ENCODE data around the gene PRR29.
"Not testable (repeated sequence)": the region's sequence is repeated elsewhere in the genome, so short reads cannot be mapped to it uniquely, and the experiment has no call there.

The PRR29 gene

DNA sequence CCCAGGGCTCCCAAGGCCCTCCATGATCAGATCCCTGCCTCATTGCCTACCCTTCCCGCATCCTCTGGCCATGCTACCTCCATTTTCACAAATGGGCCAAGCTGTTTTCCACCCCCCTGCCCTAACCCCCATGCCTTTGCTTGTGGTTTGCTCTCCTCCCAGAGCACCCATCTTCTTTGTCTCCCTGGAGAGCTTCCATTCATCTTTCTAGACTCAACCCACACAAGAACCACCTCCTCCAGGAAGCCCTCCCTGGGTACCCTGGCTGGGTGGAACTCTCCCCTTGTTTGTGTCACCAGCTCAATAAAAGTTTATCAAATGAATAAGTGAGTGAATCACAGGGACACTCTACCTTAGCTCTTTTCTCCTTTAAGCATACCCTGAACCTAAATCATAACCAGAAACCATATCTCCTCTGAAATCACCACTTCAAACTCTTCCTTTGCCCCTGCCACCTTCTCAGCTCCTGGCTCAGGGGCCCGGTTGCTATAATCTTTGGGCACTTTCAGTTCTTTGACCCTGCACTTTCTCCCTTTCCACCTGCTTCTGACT is 22.5 kb upstream of the PRR29 start:
- DNase-seq, result no peak

DNA sequence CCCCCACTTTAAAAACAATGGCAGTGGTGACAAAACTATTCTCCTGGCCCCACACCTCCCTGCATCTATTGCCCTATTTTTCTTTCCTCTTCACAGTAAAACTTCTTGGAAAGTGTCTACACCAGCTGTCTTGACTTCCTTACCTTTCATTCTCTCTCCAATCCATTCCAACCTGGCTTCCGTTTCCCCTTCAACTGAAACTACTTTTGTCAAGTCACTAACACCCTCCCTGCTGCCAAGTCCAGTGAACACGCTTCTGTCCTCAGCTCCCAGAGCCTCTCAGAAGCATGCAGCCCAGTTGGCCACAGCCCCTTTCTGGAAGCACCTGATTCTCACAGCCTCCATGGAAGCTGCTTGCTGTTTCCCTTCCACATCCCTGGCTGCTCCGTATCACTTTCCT is 21.4 kb upstream of the PRR29 start:
- no peak for DNase-seq

DNA sequence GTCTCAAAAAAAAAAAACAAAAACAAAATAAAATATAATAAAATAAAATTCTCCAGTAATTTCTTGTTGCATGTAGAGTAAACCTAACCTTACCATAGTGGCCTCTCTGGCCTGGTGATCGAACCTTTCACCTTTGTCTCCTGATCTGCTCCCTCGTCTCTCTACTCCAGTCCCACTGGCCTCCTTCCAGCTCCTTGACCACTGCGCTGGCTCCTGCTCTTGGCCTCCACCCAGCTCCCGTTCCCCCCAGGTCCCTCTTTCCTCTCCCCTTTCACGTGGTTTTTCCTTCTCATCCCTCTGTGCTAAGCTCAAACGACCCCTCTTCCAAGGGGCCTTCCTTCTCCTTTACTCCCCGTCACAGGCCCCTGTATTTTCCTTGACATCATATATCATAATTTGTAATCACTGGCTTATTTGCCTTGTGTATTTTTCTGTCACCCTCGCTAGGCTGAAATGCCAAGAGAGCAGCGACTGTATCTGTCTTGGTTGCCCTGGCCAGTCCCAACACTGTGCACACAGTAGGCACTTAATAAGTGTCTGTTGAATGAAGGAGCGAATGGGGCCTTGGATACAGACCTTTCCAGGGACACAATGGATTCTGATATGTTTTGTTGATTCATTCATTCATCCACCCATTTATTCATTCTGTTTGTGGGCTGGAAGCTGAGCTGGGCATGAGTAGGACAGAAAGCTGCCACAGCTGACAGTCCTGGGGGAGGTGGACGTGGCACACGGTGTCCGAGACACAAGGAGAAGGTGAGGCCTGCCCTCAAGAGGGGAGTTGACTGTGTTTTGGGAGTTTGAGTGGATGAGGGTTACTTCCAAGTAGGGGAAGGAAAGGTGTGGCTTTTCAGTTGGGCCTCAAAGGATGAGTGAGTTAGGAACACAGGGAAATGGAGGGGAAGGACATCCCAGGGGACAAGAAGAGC is 19.6 kb upstream of the PRR29 start:
- no peak for DNase-seq

DNA sequence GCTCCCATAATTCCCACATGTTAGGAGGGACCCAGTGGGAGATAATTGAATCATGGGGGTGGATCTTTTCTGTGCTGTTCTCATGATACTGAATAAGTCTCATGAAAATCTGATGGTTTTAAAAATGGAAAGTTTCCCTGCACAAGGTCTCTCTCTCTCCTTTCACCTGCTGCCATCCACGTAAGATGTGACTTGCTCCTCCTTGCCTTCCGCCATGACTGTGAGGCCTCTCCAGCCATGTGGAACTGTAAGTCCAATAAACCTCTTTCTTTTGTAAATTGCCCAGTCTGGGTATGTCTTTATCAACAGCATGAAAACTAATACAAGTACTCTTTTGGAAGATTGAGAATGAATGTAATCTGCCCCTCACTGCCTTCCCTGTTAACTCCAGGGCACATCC is 15.5 kb upstream of the PRR29 start:
- DNase-seq, result not testable (repeated sequence)

DNA sequence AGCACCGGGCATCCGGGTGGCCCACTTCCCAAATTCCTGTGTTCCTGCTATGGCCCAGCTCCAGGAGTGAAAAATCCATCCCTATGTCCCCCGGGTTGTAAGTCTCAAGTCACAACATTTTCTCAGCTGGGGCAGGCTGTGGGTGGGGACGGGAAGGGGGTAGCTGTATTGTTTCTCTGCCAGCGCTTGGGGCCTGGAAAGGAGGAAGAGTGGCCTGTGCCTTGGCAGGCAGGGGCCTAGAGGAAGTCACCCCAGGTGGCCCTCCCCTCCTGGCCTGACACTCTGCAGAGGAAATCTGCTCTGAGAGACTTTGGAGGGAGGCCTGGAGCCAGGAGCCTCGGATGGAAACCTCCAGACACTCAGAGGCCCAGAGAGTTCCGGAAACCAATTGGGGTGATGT is 14.8 kb upstream of the PRR29 start:
- no peak for DNase-seq

DNA sequence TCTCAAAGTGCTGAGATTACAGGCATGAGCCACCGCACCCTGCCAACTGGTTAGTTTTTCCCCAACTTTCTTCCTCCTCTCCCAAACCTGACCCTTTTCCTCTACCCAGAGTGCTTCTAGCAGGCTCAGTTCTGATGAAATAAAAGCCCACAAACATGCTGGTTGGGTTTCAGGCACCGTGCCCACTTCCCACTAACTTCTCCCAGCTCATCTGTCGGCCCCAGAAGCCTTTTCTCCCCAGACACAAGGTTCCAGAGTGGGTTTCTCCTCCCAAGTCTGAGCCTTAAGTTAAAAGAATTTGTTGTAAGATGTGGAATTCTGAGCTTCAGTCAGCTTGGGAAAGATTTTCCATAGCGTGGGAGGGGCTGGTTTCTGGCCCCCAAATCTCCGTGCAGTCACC is 13.9 kb upstream of the PRR29 start:
- no peak for DNase-seq

DNA sequence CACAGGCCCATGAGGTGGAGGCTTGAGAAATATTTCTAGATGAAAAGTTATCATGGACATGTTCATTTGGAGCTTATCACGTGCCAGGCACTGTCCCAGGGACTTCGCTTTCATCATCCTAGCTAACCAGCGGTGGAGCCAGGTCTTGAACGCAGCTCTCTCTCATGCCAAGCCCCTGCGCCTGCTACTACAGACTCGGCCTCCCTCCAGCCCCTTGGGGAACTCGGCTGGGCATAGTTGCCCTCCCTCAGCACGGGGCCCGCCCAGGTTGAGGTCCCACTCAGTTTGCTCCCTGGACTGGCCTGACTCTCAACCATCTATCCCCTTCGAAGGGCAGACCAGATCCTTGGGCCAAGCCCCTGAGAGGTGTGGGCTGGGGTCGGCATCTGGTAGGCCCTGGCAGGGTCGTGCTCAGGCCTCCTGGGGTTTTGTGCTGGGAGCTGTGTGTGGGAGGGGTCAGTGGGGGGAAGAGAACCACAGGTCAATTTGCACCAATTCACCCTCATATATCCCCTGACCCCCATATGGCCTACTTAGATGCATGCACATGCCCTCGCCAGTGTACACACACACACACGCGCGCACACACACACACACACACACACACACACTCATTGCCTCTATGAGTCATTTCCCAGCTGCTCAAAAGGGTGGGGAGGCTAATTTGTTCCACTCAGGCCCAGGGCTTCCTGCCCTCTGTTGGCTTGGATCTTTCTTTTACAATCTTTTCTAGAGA is 13.3 kb upstream of the PRR29 start:
- DNase-seq, result no peak

DNA sequence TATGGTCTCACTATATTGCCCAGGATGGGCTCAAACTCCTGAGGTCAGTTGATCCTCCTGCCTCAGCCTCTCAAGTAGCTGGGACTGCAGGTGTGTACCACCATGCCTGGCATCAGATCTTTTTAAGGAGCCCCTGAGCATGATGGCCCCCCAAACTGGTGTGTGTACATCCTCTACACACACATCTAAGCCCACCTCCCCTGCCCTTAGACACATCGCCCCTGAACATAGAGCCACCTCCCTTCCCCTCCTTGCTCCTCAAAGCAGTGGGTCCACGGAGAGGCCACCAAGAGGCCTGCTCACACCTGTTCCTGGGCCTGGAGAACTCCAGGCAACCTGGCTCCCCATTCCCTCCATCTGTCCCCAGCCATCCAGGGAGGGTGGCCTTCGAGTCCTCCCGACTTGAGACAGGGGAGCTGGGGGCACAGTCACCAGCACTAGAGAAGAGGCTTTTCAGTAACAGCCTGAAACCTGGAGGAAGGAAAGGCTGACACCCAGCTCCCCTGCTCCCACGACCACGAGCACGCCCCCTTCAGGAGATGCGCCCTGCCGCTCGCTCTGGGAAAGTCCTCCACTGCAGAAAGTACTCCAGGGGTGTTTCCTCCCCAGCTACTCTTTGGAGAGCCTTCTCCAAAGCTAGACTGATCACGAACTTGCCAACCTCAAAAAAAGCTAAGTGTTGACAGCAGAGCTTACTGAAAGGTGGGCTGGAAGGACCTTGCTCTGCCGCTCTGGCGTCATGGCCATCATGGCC is 12.6 kb upstream of the PRR29 start:
- no peak for DNase-seq

DNA sequence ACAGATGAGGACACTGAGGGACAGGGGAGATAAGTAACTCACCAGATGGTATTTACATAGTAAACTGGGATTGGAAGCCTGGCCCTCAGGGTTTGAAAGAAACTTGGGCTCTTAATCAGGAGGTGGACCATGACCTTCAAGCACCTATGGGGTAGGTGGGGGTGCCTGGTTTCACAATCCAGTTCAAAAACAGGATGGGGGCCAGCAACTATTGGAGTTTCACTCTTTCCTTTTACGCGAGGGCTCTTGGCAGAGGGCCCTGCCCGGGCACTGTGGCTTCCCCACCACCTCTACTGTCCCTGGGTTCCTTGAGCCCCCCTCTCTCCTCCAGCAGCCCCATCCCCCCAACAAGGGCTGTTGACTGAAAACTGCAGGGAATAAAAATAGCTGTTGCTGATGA is 11.3 kb upstream of the PRR29 start:
- DNase-seq, result peak; percentile 69

DNA sequence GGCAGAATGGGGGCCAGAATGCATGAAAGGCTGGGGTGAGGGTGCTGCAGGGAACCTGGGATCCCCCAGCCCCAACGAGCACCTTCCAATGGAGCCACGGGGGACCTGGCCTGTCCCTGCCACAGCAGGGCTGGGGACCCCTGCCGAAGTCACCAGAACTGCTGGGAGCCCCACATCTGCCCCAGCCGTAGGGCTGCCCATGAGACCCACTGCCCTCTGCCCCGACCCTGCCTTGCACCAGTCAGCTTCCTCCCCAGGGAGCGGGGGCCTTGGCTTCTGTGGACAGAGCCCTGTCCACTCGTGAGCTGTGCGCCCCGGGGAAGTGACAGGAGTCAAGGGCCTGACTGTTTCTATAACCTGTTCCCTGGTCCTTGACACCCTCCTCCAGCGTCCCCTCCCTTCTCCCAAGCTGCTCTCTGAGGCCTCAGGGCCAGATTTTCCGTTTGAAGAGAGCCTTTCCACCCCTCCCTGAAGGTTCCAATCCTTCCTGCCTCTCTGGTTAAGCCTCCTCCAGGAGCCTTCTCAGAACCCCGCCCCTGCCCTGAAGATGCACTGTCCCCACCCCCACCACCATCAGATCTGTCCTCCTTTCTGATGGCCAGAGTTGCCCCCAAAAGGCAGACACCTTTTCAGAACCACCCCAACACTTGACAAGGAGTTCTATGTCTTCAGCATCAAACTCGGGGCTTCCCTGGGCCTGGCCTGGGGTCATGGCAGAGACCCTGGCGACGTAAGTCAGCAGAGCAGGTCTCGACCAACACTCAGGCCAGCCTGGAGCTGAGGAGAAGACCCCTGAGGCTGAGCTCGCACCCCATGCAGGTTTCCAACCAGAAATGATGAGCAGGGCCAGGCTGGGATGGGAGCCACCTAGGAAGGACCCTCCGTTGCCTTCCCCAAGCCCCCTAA is 10.7 kb upstream of the PRR29 start:
- no peak for DNase-seq

DNA sequence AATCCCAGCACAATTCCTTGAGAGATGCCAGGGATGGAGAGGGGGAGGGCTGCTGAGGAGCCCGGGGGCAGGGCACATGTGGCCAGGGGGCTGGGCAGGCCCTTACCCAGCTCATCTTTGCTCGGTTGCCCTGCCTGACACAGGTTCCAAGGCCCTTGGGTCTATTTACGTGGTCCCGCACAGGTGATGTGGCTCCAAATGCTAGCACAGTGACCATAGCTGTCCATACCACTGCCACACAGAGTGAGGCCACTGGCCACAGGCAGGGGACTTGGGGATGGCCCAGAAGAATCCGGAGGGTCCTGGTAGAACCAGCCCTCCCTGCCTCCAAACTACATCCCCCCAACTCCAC is 10.0 kb upstream of the PRR29 start:
- no peak for DNase-seq

DNA sequence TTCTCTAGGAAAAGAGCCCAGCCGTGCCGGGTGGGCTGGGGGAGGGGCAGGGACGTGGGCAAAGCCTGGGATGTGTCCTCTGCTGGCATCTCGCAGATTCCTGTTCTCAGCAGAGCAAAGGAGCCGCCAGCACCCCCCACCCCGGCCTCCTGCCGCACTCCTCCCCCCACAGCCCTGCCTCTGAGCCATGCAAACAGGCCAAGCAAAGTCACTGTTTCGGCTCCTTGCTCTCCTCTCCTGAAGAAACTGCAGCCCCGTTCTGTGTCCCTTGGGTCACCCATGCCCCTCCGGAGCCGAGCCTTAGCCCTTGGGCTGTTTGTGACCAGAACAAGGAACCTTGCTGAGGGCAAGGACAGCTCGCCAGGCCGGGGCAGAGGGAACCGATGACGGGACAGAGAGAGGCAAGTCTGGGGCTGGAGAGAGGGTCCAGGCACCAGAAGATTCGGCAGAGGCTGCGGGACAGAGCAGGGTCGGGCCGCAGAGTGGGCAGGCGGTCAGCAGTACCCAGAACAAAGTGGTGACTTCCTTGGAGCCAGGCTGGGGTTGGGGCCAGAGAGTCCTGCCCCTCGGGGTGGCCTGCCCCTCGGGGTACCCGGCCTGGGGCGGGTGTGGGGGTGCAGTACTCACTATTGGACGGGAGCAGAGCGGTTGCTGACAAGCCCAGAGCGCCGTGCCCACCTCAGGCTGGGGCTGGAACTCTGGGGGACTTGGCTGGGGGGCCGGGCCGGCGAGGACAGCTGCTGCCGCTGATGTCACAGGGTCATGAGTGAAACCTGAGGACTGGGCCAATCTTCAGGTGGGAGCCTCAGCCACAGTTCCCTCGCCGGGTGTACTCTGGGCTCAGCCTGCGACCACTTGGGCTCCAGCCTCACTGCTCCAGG is 9.2 kb upstream of the PRR29 start:
- DNase-seq, result no peak

DNA sequence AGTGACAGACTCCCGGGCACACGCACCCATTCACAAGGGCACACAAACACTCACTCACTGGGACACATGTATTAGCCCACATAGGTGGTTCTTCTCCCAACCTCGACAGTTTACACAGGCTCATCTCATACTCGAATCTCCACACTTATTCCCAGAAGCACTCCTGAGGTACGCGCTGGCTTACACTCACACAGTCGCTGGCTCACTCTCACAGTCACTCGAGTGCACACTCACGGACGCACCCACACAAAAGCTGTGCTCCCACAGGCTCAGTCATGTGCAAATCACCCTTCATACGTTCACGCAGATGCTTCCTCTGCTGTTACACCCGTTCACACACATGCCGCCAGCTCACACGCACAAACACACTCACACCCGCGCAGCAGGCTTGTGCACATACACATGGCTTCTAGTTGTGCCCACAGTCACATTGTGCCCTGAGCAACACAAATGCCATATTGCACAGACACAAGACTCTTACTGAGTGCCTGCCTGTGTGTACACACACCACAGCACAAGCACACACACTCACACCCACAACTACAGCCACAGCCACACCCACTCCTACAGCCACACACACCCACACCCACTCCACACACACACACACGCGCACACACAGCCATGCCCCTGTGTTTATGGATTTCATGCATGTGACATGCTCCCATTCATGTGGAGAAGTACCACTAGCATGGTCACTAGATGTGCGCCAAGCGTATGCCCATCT is 8.4 kb upstream of the PRR29 start:
- no peak for DNase-seq

DNA sequence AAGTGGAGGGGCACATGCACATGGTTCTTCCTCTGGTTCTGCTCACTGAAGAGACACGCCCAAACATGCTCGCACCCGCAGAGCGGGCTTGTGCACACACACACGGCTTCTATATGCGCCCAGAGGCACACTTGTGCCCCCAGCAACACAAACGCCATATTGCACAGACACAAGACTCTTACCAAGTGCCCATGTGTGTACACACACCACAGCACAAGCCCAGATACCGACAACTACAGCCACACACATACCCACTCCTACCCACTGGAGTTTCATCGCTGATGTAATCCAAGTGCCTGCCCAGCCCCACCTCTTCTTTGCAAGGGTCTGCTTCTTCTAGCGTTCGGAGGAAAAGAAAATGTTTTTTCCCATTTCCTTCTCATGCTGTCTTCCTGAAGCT is 6.5 kb upstream of the PRR29 start:
- DNase-seq, result no peak

DNA sequence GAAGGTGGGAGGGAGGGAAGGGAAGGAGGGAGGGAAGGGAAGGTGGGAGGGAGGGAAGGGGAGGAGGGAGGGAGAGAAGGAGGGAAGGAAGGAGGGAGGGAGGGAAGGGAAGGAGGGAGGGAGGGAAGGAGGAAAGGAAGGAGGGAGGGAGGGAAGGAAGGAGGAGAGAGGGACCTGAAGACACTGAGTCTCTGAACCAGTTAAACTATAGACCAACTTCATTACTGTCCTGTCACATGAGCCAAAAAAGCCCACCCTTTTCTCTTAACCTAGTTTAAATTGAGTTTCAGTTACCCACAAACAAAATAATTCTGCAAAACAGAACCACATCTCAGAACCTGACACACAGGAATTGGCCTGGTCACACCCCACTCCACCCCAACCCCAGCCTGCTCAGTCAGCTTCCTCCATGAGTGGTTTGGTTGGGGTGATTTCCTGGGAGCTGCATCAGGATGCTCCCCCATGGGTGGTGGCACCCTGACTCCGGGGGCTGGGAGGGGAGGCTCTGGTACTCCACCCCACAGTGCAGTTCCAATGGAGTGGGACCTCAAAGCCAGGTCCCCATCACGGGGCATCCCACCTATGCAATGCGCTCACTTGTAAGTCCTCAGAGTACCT is 4.7 kb upstream of the PRR29 start:
- no peak for DNase-seq

DNA sequence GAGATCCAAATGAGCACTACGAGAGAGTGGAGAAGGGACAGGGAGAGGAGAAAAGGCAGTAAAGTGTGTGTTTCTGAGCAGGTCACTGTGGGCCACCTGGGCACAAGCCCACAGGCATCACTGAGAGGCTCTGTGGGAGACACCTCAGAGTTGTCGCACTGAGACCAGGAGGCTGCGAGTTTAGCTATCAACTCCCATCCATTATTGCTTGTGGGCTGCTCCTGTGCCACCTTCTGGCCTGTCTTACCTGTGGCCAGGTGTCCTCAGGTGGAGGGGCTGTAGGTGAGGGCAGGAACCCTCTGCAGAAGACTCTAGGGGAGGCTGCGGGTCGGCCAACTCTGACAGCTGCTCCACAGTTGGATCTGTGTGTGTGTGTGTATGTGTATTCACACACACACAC is 2.5 kb upstream of the PRR29 start:
- no peak for DNase-seq

DNA sequence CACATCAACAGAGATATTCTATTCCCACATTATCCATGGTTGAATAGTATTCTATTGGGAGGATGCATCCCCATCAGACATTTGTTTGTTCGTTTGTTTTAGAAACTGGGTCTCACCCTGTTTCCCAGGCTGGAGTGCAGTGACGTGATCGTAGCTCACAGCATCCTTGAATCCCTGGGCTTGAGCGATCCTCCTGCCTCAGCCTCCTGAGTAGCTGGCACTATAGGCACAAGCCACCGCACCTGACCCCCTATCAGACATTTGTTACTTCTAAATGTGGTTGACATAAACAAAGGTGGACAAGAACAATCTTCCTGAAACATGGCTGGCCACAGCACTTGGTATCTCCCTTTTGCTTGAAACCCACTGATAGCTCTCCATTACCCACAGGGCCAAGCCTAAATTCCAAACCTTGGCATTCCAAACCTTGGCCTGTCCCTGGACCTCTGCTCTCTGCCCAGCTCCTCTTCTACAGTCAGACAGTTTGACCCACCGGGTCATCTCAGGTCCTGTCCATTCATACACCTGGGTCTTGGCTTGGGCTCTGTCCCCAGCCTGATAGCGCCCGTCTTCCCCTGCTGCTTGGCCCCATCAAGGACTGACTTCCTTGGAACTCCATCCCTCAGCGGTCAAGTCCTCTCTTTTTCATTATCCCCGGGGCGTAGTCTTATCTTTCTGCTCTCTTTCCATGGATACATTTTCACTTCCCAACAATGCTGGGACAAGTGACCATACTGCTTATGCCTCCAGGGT is 1.5 kb upstream of the PRR29 start:
- no peak for DNase-seq

DNA sequence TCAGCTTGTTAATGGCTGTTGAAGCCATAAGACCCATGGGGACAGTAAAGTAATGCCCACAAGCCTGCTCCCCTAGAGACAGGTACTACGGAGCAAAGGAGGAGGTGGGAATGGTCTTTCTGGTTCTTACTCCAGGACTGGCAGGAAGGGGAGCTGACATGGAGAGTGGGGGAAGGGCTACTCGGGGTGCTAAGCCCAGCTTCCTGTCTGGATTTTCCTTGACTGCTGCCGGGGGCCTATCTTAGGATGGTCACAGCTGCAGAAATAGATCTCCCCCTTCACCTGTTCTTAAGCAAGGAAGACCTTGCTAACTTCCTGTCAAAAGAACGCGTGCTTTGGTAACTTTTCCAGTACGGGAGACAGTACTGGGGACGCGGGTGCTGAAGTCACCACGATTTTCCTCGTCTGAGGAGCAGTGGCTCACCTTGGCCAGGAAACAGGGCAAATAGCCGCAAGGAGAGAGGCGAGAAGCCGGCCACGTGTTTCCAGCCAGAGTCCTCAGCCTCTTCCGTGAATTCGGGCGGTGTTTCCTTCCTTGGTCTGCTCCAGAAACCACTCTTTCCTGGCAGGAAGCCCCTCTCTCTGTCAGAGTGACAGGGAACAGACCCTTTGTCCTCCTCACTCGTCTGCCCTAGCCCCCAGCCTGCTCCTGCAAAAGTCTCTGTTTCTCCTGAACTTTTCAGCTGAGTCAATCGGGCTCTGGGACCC is 656 bp upstream of the PRR29 start:
- no peak for DNase-seq
